Right lobe of liver (tissue), 4 donors: ENCODE data around the gene MYO1D.

ENCODE experiments used
- CTCF ChIP-seq, 4 donors: fragments of 200-600 bp in 3 of 4; fragments of 450-650 bp in 1 of 4; IDR thresholded peaks; one replicate each; pipeline versions ENCODE4 v1.5.1 to v1.8.0; 2016 to 2022; ENCODE audit warnings: antibody characterized with exemption in 4 of 4, mild to moderate bottlenecking in 2 of 4
- POLR2A ChIP-seq: fragments of 450-650 bp; IDR thresholded peaks from one replicate; pipeline ENCODE4 v1.6.1; 2017; ENCODE audit warnings: antibody characterized with exemption, mild to moderate bottlenecking
- donor health status: DM: no; HTN: no; CAD: no.
- donor health status: DM: no; HTN: no; CAD: no.
- donor health status: DM: no; HTN: yes; CAD: no.

GRCh38 chr17:32834104-32834503 is 42.8 kb downstream of the MYO1D start:
- no peak for TF ChIP-seq CTCF (IDR thresholded peaks at IDR 0.05)
- no peak for TF ChIP-seq POLR2A
